COLO668 (cell line): ENCODE measurements around the gene OR56A4.
"Not testable (repeated sequence)": the region's sequence is repeated elsewhere in the genome, so short reads cannot be mapped to it uniquely, and the experiment has no call there.

ENCODE experiments used
- DNase-seq: peaks from one replicate; lab custom pipeline; 2025; ENCODE audit not compliant: unreplicated experiment; lab: John Stamatoyannopoulos, UW

The OR56A4 gene

DNA sequence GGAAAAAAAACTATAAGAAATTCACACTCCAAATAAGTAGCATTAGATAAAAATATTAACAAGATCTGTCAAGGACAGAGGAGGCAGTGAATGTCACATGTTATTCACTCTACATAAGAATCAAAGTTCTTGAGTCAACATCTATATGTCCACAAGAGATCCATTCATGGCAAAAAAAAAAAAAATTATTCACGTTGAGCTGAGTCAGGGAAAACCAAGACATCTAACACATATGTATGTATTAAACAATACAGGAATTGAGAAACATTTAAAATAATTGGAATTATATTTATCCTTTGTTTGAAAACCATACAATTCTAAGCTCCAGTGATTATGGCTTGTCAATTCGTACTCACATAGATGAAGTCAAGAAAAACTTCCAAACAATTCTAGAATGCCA lies 39.8 kb downstream of the OR56A4 start:
- DNase-seq = no peak

DNA sequence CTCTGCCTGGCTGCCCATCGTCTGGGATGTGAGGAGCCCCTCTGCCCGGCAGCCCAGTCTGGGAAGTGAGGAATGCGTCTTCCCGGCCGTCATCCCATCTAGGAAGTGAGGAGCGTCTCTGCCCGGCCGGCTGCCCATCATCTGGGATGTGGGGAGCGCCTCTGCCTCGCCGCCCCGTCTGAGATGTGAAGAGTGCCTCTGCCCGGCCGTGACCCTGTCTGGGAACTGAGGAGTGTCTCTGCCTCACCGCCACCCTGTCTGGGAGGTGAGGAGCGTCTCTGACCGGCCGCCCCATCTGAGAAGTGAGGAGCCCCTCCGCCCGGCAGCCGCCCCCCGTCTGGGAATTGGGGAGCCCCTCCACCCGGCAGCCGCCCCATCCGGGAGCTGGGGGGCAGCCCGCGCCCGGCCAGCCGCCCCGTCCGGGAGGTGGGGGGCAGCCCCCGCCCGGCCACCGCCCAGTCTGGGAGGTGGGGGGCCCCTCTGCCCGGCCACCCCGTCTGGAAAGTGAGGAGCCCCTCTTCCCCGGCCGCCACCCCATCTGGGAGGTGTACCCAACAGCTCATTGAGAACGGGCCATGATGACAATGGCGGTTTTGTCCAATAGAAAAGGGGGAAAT lies 45.9 kb downstream of the OR56A4 start:
- DNase-seq = not testable (repeated sequence)

DNA sequence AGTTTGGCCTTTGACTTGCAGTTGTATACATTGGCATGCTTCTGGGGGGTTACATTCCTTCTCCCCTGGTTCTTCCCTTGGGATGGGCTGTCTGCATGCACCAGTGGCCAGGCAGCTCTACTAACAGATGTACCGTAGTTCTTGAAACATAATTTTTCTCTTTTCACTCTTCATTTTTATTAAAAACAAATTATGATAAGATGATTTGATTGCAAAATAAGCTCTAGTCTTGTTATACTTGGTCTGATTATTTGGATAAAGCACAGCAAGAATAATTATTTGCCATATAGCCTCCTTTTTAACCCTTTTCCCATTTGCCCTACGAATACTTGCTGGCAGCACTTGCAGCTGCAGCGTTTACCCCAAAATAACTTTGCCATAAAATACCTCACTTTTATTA lies 51.2 kb downstream of the OR56A4 start:
- no peak for DNase-seq
